HepG2 (cell line): Measurements from ENCODE around the gene RNF8. TPM values are rescaled to one million over a fixed set of nuclear protein-coding genes. Genes with fewer than 3 reads are reported as not detected.

Source experiments
- CBFB ChIP-seq: sonication (generic); formaldehyde crosslinking; IDR thresholded peaks from 2 replicates; pipeline ENCODE4 v1.4.0; 2020; ENCODE audit warnings: missing genetic modification reagents
- GTF3A ChIP-seq: sonication (generic); formaldehyde crosslinking; conservative IDR thresholded peaks from 2 replicates; pipeline ENCODE4 v1.4.0; 2020; ENCODE audit warnings: mild to moderate bottlenecking, missing genetic modification reagents
- RCOR2 ChIP-seq: IDR thresholded peaks from 2 replicates; pipeline ENCODE4 v1.6.1; 2016; ENCODE audit warnings: missing biosample characterization, missing genetic modification reagents
- RXRB ChIP-seq: IDR thresholded peaks from 2 replicates; pipeline ENCODE4 v1.6.1; 2016; ENCODE audit warnings: borderline replicate concordance, missing genetic modification reagents, missing compliant biosample characterization
- SMAD3 ChIP-seq: sonication (generic); formaldehyde crosslinking; IDR thresholded peaks from 2 replicates; pipeline ENCODE4 v1.4.0; 2020; ENCODE audit warnings: missing genetic modification reagents
- SOX13 ChIP-seq, 3 experiments: fragments of 450-650 bp in 1 of 3; sonication (generic) in 1 of 3; formaldehyde crosslinking in 1 of 3; IDR thresholded peaks in 2 of 3; conservative IDR thresholded peaks in 1 of 3; 2 replicates each; pipeline versions ENCODE4 v1.5.0 to v1.6.1; 2016 to 2020; ENCODE audit warnings: antibody characterized with exemption in 1 of 3, mild to moderate bottlenecking in 1 of 3, missing compliant biosample characterization in 1 of 3, missing genetic modification reagents in 1 of 3, moderate library complexity in 1 of 3
- STAT6 ChIP-seq: sonication (generic); formaldehyde crosslinking; IDR thresholded peaks from 2 replicates; pipeline ENCODE4 v1.4.0; 2020; ENCODE audit warnings: missing genetic modification reagents, mild to moderate bottlenecking, borderline replicate concordance
- USF2 ChIP-seq, 2 experiments: sonication (generic) in 1 of 2; formaldehyde crosslinking in 1 of 2; IDR thresholded peaks; 2 replicates each; pipeline versions ENCODE4 v1.5.1 to v1.6.1; 2011 to 2020; ENCODE audit warnings: borderline replicate concordance in 1 of 2, low read depth in 1 of 2, low read length in 1 of 2, mild to moderate bottlenecking in 1 of 2, missing genetic modification reagents in 1 of 2, moderate library complexity in 1 of 2
- ZBTB26 ChIP-seq: IDR thresholded peaks from 2 replicates; pipeline ENCODE4 v1.6.1; 2016; ENCODE audit warnings: missing compliant biosample characterization, missing genetic modification reagents, borderline replicate concordance
- ZFP1 ChIP-seq: IDR thresholded peaks from 2 replicates; pipeline ENCODE4 v1.6.1; 2016
- ZFP91 ChIP-seq: sonication (generic); formaldehyde crosslinking; IDR thresholded peaks from 2 replicates; pipeline ENCODE4 v1.9.0; 2022; ENCODE audit warnings: missing genetic modification reagents, mild to moderate bottlenecking, borderline replicate concordance
- ZFX ChIP-seq: sonication (generic); formaldehyde crosslinking; IDR thresholded peaks from 2 replicates; pipeline ENCODE4 v1.4.0; 2020; ENCODE audit warnings: mild to moderate bottlenecking, low read depth, missing genetic modification reagents, moderate library complexity
- ZNF337 ChIP-seq: sonication (generic); formaldehyde crosslinking; IDR thresholded peaks from 2 replicates; pipeline ENCODE4 v1.5.1; 2020; ENCODE audit warnings: missing genetic modification reagents, low read depth, mild to moderate bottlenecking, borderline replicate concordance
- ZNF383 ChIP-seq: sonication (generic); formaldehyde crosslinking; IDR thresholded peaks from 2 replicates; pipeline ENCODE4 v1.4.0; 2020; ENCODE audit warnings: missing genetic modification reagents, mild to moderate bottlenecking, borderline replicate concordance
- ZNF784 ChIP-seq: sonication (generic); formaldehyde crosslinking; IDR thresholded peaks from 2 replicates; pipeline ENCODE4 v1.5.1; 2020; ENCODE audit warnings: missing genetic modification reagents, mild to moderate bottlenecking, borderline replicate concordance
- polyA plus RNA-seq, 8 experiments: library from polyadenylated mRNA; depleted of rRNA in 3 of 8; stranded (reverse) in 7 of 8; unstranded in 1 of 8; fragments of >200 nt; fragmentation: Illumina TruSeq in 4 of 8; extraction: Trizol in 4 of 8; gene quantifications; 2 replicates each; pipeline versions ENCODE4 v1.2.1 to v1.2.3, GENCODE V29; 2011 to 2016; ENCODE audit warnings: low read depth in 4 of 8, missing spikeins in 1 of 8, mixed read lengths in 1 of 8; ENCODE audit not compliant: insufficient read depth in 1 of 8
- total RNA-seq, 5 experiments: library from RNA; depleted of rRNA; stranded (reverse); fragments of >200 nt; fragmentation: Illumina TruSeq; extraction: Trizol; gene quantifications; 2 replicates each; pipeline ENCODE4 v1.2.3, GENCODE V29; 2016; ENCODE audit warnings: low read depth in 1 of 5

RNF8 gene
- total and polyA plus RNA-seq, 2 of the 13 experiments (the other 11 are each of a cell fraction or from before 2014, with no cell fraction given): 21.8 to 47.6 TPM

- TF ChIP-seq ZFX (CRISPR knock-in tag): no peak
- peak; percentile 71 for TF ChIP-seq SMAD3 (CRISPR knock-in tag)
- TF ChIP-seq ZBTB26 (CRISPR knock-in tag): 0 out of 2 replicates have a peak, but pooled peaks have one; percentile 54
- peak; percentile 100 for TF ChIP-seq RXRB (CRISPR knock-in tag)
- 0 out of 2 replicates have a peak, but pooled peaks have one; percentile 53 for TF ChIP-seq ZNF337 (CRISPR knock-in tag)
- TF ChIP-seq ZNF784 (CRISPR knock-in tag): peak; percentile 41; the same call in 1 of the 2 replicates
- peak; percentile 85 for TF ChIP-seq RCOR2
- no peak for TF ChIP-seq GTF3A (CRISPR knock-in tag)
- TF ChIP-seq ZFP91 (CRISPR knock-in tag): peak; percentile 38; the same call in 1 of the 2 replicates
- peak; percentile 100 for TF ChIP-seq CBFB
- TF ChIP-seq ZNF383 (CRISPR knock-in tag): no peak
- no peak; the same call in 1 of the 2 replicates for TF ChIP-seq SOX13 (IDR thresholded peaks at IDR 0.05)
- peak in 1 of 2 experiments; percentile 88; a peak in 2 of 4 replicates for TF ChIP-seq SOX13 (CRISPR knock-in tag; conservative IDR thresholded peaks at IDR 0.05 in 1 of 2, IDR thresholded peaks at IDR 0.05 in 1 of 2)
- no peak for TF ChIP-seq ZFP1 (CRISPR knock-in tag)
- no peak for TF ChIP-seq STAT6 (CRISPR knock-in tag)
- no peak for TF ChIP-seq USF2 (IDR thresholded peaks at IDR 0.05; ENCODE audit: low read depth, low read length)
- peak; percentile 39; the same call in 1 of the 2 replicates for TF ChIP-seq USF2 (CRISPR knock-in tag; IDR thresholded peaks at IDR 0.05; ENCODE audit: borderline replicate concordance)
Observed at GRCh38 chr6:37369321-37370201, 15.8 kb downstream of the RNF8 start (continued).
